Lower leg skin (tissue), 4 donors: ENCODE results near the gene RPS14. TPM values are rescaled to one million over a fixed set of nuclear protein-coding genes. Genes with fewer than 3 reads are reported as not detected.

Experiments used
- DNase-seq, 2 donors: peaks; one replicate each; pipeline ENCODE4 v3.0.0-alpha.2; 2019; ENCODE audit warnings: low spot score in 2 of 2
- H3K4me3 ChIP-seq: fragments of 200-600 bp; sonication (generic); 2 replicates; pipeline ENCODE4 v1.5.1; 2017; ENCODE audit warnings: mild to moderate bottlenecking, low read depth; ENCODE audit not compliant: poor library complexity, severe bottlenecking
- POLR2A ChIP-seq, 2 donors: fragments of 450-650 bp; IDR thresholded peaks; one replicate each; pipeline ENCODE4 v1.6.1; 2016 to 2017; ENCODE audit warnings: antibody characterized with exemption in 2 of 2, mild to moderate bottlenecking in 1 of 2, moderate library complexity in 1 of 2
- WGBS, 2 donors: methylation state at CpG; one replicate each; pipeline ENCODE4 v1.1.5; 2018; 5-methylcytosine and 5-hydroxymethylcytosine counted together
- intact Hi-C: fragments of 100-400 bp; cut with DNase I; formaldehyde crosslinking; loops from one replicate; pipeline ENCODE4 v1.15.0; 2023; ENCODE audit warnings: low total_unique reads
- total RNA-seq, 4 donors: library from RNA; depleted of rRNA; stranded (reverse); fragments of >200 nt; gene quantifications; one replicate each; pipeline ENCODE4 v1.1.0, GENCODE V29; 2016
- TF ChIP-seq, protein P1 (sequence below), 3 donors: fragments of 450-650 bp; IDR thresholded peaks; one replicate each; pipeline ENCODE4 v1.5.1; 2016; ENCODE audit warnings: antibody characterized with exemption in 3 of 3, mild to moderate bottlenecking in 3 of 3, moderate library complexity in 2 of 3

The RPS14 gene
- total RNA-seq, 4 donors from 2014 or later = 2,497 to 4,490 (median 3,854) TPM

DNA sequence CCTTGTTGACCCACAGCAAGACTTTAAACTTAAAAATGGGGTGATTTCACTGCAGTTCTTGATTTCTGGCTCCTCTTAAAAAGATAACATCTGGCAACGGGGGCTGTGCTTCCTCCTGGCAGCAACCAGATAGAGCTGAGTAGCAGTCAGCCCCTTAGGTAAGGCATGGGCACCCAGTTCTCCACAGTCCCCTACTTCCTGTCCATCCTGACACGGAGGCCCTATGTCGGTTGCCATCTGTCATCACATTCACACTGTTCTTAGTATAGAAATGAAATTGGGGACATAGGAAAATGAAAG is 48.5 kb downstream of the RPS14 start:
- intact Hi-C loops = no loop called here
- DNase-seq = no peak
- H3K4me3 ChIP-seq = no peak overlapping the region
- WGBS, 2 donors = 59 to 66% methylated on average over 3 of the region's 3 CpGs
- TF ChIP-seq POLR2A (IDR thresholded peaks at IDR 0.05) = no peak
- TF ChIP-seq, protein P1, sequence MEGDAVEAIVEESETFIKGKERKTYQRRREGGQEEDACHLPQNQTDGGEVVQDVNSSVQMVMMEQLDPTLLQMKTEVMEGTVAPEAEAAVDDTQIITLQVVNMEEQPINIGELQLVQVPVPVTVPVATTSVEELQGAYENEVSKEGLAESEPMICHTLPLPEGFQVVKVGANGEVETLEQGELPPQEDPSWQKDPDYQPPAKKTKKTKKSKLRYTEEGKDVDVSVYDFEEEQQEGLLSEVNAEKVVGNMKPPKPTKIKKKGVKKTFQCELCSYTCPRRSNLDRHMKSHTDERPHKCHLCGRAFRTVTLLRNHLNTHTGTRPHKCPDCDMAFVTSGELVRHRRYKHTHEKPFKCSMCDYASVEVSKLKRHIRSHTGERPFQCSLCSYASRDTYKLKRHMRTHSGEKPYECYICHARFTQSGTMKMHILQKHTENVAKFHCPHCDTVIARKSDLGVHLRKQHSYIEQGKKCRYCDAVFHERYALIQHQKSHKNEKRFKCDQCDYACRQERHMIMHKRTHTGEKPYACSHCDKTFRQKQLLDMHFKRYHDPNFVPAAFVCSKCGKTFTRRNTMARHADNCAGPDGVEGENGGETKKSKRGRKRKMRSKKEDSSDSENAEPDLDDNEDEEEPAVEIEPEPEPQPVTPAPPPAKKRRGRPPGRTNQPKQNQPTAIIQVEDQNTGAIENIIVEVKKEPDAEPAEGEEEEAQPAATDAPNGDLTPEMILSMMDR (IDR thresholded peaks at IDR 0.05) = no peak

DNA sequence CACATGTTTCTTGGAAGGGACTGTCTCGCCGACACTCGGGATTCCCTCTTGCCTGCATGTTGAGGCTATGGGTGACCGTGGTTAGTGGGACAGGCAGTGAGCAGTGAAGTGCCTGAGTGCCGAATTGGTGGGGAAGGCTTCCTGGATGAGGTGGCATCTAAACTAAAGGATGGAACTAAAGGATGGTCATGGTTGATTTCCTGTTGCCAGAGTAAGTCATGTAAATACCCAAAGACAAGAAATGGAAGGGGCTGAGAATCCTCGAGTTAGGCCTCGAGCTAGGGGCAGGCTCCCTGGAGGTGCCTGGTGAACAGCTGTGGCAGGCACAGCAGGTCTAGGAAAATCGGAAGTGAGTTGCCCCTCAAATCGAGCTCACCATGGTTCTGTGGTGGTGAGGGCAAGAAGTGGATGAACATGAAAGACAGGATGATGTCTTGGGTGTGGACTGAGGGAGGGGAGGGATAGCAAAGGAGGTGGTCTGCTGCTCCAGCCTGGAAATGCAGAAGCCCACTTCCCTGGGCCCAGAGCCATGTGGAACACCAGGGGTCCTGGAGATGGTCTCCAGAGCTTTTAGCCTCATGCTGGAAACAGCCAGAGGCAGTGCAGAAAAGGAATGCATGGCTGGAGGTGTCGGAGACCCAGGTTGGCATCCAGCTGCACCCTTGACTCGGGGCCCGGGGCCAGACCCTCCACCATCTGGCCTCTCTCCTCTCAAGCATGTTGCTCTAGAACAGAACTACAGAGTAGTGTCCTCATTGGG is 49.0 kb downstream of the RPS14 start:
- intact Hi-C loops = no loop called here
- no peak for DNase-seq
- H3K4me3 ChIP-seq = no peak overlapping the region
- TF ChIP-seq POLR2A (IDR thresholded peaks at IDR 0.05) = no peak
- TF ChIP-seq, protein P1 (IDR thresholded peaks at IDR 0.05) = no peak
- 82 to 83% methylated on average over 12 of the region's 12 CpGs for WGBS, 2 donors

DNA sequence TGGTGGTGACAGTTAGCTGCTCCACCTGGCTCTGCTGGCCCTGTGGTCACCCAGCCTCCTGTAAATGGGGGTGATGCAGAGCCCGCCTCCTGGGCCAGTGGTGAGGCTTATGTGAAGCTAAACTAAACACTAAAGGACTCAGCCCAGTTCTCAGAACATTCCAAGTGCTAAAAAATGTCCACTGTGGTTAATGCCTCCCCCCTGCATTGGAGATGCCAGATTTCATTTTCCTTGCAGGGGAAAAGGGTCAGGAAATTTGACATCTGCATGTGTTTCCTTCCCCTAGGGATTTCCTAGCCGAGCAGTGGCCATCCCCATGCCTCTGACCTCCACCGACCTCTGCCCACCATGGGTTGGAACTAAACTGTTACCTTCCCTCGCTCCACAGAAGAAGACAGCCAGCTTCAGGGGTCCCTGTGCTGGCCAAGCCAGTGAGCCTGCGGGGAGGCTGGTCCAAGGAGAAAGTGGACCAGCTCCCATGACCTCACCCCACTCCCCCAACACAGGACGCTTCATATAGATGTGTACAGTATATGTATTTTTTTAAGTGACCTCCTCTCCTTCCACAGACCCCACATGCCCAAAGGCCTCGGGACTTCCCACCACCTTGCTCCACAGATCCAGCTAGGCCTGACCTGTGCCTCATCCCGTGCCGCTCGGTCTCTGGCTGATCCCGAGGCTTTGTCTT is 49.9 kb downstream of the RPS14 start:
- no peak overlapping the region for H3K4me3 ChIP-seq
- 84 to 86% methylated on average over 11 of the region's 11 CpGs for WGBS, 2 donors
- no peak for DNase-seq
- no peak for TF ChIP-seq POLR2A (IDR thresholded peaks at IDR 0.05)
- TF ChIP-seq, protein P1 (IDR thresholded peaks at IDR 0.05) = no peak
- intact Hi-C loops = no loop called here

DNA sequence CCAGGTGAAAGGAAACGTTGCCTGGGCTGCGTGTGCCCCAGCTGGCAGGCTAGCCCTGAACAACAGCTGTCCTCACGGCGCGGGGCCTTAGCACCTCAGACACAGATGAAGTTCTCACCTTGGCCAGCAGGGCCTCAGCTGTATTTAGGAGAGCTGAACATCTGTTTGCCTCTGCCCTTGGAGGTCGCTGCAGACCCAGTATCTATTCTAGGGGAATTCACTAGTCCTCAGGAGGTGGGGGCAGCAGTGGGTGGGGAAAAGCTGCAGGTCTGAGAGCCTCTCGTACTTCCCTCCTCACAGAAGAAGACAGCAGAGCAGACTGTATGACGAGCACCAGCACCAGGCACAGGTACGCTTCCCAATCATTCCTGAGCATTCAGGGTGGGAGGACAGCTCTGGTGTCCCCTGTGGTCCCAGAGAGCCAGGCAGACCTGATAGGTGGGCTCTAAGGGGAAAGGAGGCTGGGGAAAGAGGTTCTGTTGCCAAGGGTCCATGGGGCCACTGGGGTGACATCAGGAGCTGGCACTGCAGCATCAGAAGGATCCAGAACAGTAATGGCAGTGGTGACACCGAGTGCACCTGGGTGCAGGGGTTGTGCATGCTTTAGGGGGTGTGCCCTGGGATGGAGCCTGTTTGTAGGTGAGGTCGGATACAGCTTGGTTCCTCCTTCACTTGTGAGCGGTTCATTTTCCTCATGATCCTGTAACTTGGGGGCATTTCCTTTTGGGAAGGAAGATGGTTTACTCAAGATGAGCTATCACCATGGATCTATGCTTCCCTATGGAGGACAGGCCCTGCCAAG is 50.6 kb downstream of the RPS14 start:
- H3K4me3 ChIP-seq = no peak overlapping the region
- WGBS, 2 donors = 65 to 80% methylated on average over 12 of the region's 12 CpGs
- DNase-seq = no peak
- intact Hi-C loops = no loop called here
- TF ChIP-seq POLR2A (IDR thresholded peaks at IDR 0.05) = no peak
- TF ChIP-seq, protein P1 (IDR thresholded peaks at IDR 0.05) = no peak

DNA sequence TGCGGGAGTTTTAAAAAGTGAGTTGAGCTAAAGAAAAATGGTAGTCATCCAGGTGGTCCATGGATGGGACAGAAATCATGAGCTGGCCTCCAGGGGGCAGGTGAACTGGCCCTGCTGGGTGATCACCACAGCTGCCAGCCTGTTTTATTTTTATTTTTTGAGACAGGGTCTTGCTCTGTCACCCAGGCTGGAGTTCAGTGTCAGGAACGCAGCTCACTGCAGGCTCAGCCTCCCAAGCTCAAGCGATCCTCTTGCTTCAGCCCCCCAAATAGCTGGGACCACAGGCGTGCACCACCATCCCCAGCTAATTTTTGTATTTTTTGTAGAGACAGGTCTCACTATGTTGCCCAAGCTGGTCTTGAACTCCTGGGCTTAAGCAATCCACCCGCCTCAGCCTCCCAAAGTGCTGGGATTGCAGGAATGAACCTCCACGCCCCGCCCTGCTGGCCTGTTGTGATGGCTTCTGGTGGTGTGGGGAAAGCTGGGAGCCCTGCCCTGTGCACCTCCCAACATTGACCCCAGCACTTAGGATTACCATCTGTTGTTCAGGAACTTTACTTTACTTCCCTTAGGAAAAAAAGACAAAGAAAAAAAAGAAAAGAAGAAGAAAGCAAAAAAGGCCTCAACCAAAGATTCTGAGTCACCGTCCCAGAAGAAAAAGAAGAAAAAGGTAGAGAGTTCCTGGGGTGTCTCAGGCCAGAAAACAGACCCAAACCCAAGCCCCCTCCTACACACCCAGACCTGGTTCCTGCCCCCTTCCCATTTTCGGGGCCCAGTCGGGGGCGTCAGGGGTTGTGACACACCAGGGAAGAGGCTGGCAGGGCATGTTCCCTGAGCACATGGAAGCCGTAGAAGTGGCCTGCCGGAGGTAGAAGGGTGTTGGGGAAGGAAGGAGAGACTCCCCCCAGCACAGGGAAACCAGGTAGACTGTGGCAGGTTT is 51.5 kb downstream of the RPS14 start:
- H3K4me3 ChIP-seq = no peak overlapping the region
- 89 to 92% methylated on average over 13 of the region's 13 CpGs for WGBS, 2 donors
- TF ChIP-seq POLR2A (IDR thresholded peaks at IDR 0.05) = no peak
- TF ChIP-seq, protein P1 (IDR thresholded peaks at IDR 0.05) = no peak
- no peak for DNase-seq
- intact Hi-C loops = no loop called here
